Measurements from ENCODE around the gene MYH14. TPM values are rescaled to one million over a fixed set of nuclear protein-coding genes. Genes with fewer than 3 reads are reported as not detected.

The MYH14 gene
- total RNA-seq, 4 donors from 2014 or later = 139 to 475 (median 333) TPM

- Histone ChIP-seq H3K27me3 (no peaks in the 10 kb centered on the region), H3K4me1 (no peaks in the 10 kb centered on the region), H3K36me3 (peaks cover 0 to 79% (median 0%) of the 10 kb centered on the region in 3 donors), H3K27ac (no peak overlapping the region), H3K9me3 (no peaks in the 10 kb centered on the region), H3K4me3 (no peak overlapping the region)
- TF ChIP-seq CTCF (IDR thresholded peaks at IDR 0.05) = no peak
- no peak for TF ChIP-seq POLR2A (IDR thresholded peaks at IDR 0.05)
- DNase-seq = no peak
Observed at GRCh38 chr19:50280074-50280473, 76.7 kb downstream of the MYH14 start.

GRCh38 chr19:50280983-50281382 lies 77.6 kb downstream of the MYH14 start:
- Histone ChIP-seq H3K4me3 (no peak overlapping the region), H3K27ac (no peak overlapping the region), H3K4me1 (no peaks in the 10 kb centered on the region), H3K27me3 (no peaks in the 10 kb centered on the region), H3K36me3 (peaks cover 0 to 78% (median 0%) of the 10 kb centered on the region in 3 donors), H3K9me3 (no peaks in the 10 kb centered on the region)
- no peak for DNase-seq
- no peak for TF ChIP-seq POLR2A (IDR thresholded peaks at IDR 0.05)
- no peak for TF ChIP-seq CTCF (IDR thresholded peaks at IDR 0.05)

- Histone ChIP-seq H3K9me3 (no peaks in the 10 kb centered on the region), H3K27ac (no peak overlapping the region), H3K4me1 (no peaks in the 10 kb centered on the region), H3K27me3 (no peaks in the 10 kb centered on the region), H3K4me3 (no peak overlapping the region), H3K36me3 (peaks cover 0 to 79% (median 0%) of the 10 kb centered on the region in 3 donors)
- no peak for DNase-seq
- no peak for TF ChIP-seq POLR2A (IDR thresholded peaks at IDR 0.05)
- TF ChIP-seq CTCF (IDR thresholded peaks at IDR 0.05) = no peak
Observed at GRCh38 chr19:50281491-50281890, 78.1 kb downstream of the MYH14 start.

GRCh38 chr19:50285833-50286232 lies 82.4 kb downstream of the MYH14 start:
- H3K4me1 ChIP-seq = no peaks in the 10 kb centered on the region
- no peak overlapping the region for H3K27ac ChIP-seq
- TF ChIP-seq CTCF (IDR thresholded peaks at IDR 0.05) (no peak), POLR2A (IDR thresholded peaks at IDR 0.05) (no peak)
- no peak for DNase-seq
- no peak overlapping the region for H3K4me3 ChIP-seq
- peaks cover 0 to 84% (median 0%) of the 10 kb centered on the region in 3 donors for H3K36me3 ChIP-seq
- H3K27me3 ChIP-seq = no peaks in the 10 kb centered on the region
- no peaks in the 10 kb centered on the region for H3K9me3 ChIP-seq

GRCh38 chr19:50286443-50286842 lies 83.0 kb downstream of the MYH14 start:
- no peak overlapping the region for H3K27ac ChIP-seq
- TF ChIP-seq CTCF (IDR thresholded peaks at IDR 0.05) = no peak
- TF ChIP-seq POLR2A (IDR thresholded peaks at IDR 0.05) = no peak
- H3K27me3 ChIP-seq = no peaks in the 10 kb centered on the region
- H3K36me3 ChIP-seq = peaks cover 0 to 81% (median 0%) of the 10 kb centered on the region in 3 donors
- no peak overlapping the region for H3K4me3 ChIP-seq
- no peaks in the 10 kb centered on the region for H3K9me3 ChIP-seq
- no peaks in the 10 kb centered on the region for H3K4me1 ChIP-seq
- no peak for DNase-seq

- no peak overlapping the region for H3K27ac ChIP-seq
- no peaks in the 10 kb centered on the region for H3K9me3 ChIP-seq
- H3K4me3 ChIP-seq = no peak overlapping the region
- H3K4me1 ChIP-seq = no peaks in the 10 kb centered on the region
- H3K27me3 ChIP-seq = no peaks in the 10 kb centered on the region
- DNase-seq = no peak
- H3K36me3 ChIP-seq = peaks cover 0 to 79% (median 0%) of the 10 kb centered on the region in 3 donors
- TF ChIP-seq CTCF (IDR thresholded peaks at IDR 0.05) (no peak), POLR2A (IDR thresholded peaks at IDR 0.05) (no peak)
Observed at GRCh38 chr19:50287331-50287730, 83.9 kb downstream of the MYH14 start.
